ENCODE measurements around the gene DSP.

DSP gene

GRCh38 chr6:7537565-7538174 is 3.8 kb upstream of the DSP start:
- DNase-seq: no peak

- no peak for DNase-seq
These were observed 3.0 kb upstream of the DSP start for GRCh38 chr6:7538484-7538883.

GRCh38 chr6:7540595-7540994 is 876 bp upstream of the DSP start:
- DNase-seq: no peak

- DNase-seq: no peak
These were observed 798 bp downstream of the DSP start for GRCh38 chr6:7542065-7542873.

- DNase-seq: no peak
These were observed 1.6 kb downstream of the DSP start for GRCh38 chr6:7542874-7543624.

GRCh38 chr6:7543789-7544424 is 2.4 kb downstream of the DSP start:
- DNase-seq: no peak

- DNase-seq: no peak
These were observed 3.1 kb downstream of the DSP start for GRCh38 chr6:7544597-7544996.

GRCh38 chr6:7545316-7546019 is 4.0 kb downstream of the DSP start:
- no peak for DNase-seq

GRCh38 chr6:7546020-7546369 is 4.5 kb downstream of the DSP start:
- DNase-seq: no peak

GRCh38 chr6:7546383-7546782 is 4.9 kb downstream of the DSP start:
- DNase-seq: no peak

- no peak for DNase-seq
These were observed 5.4 kb downstream of the DSP start for GRCh38 chr6:7546896-7547295.

- DNase-seq: no peak
These were observed 5.8 kb downstream of the DSP start for GRCh38 chr6:7547315-7547714.

GRCh38 chr6:7550433-7550801 is 8.9 kb downstream of the DSP start:
- DNase-seq: no peak

GRCh38 chr6:7554533-7555275 is 13.2 kb downstream of the DSP start:
- DNase-seq: no peak

GRCh38 chr6:7555671-7556070 is 14.2 kb downstream of the DSP start:
- DNase-seq: no peak

- DNase-seq: no peak
These were observed 15.1 kb downstream of the DSP start for GRCh38 chr6:7556394-7557106.

- no peak for DNase-seq
These were observed 16.2 kb downstream of the DSP start for GRCh38 chr6:7557652-7558051.

- DNase-seq: no peak
These were observed 17.3 kb downstream of the DSP start for GRCh38 chr6:7558781-7559180.

GRCh38 chr6:7559196-7559595 is 17.7 kb downstream of the DSP start:
- DNase-seq: no peak

- DNase-seq: no peak
These were observed 18.3 kb downstream of the DSP start for GRCh38 chr6:7559651-7560385.
